HG03520 (cell line): ENCODE measurements around the gene BRMS1.
A peak's percentile ranks its signal among the peaks of the same experiment; 100 is the strongest.

Experiments
- ATAC-seq: cut with Tn5 transposase; IDR thresholded peaks from one replicate; pipeline ENCODE4 v1.9.1; 2021; ENCODE audit warnings: mild to moderate bottlenecking, moderate library complexity; ENCODE audit not compliant: unreplicated experiment

Gene BRMS1

GRCh38 chr11:66338276-66339161 lies 6.4 kb downstream of the BRMS1 start:
- ATAC-seq, result no peak

- ATAC-seq, result no peak
Measured at GRCh38 chr11:66337103-66337899, 7.6 kb downstream of the BRMS1 start.

GRCh38 chr11:66336234-66337102 lies 8.4 kb downstream of the BRMS1 start, which contains the start of gene RIN1:
RIN1 (minus strand) TSS chr11:66336434; CDS start chr11:66336402, 32 bp downstream.
- peak; percentile 60 for ATAC-seq

GRCh38 chr11:66335531-66336233 lies 9.2 kb downstream of the BRMS1 start:
- ATAC-seq, result no peak

- ATAC-seq, result no peak
Measured at GRCh38 chr11:66334605-66335442, 10.1 kb downstream of the BRMS1 start.

- ATAC-seq, result no peak
Measured at GRCh38 chr11:66333896-66334604, 10.9 kb downstream of the BRMS1 start.

- ATAC-seq, result no peak
Measured at GRCh38 chr11:66333220-66333877, 11.6 kb downstream of the BRMS1 start.

GRCh38 chr11:66332371-66333219 lies 12.3 kb downstream of the BRMS1 start:
- no peak for ATAC-seq

GRCh38 chr11:66331542-66332370 lies 13.1 kb downstream of the BRMS1 start:
- no peak for ATAC-seq

GRCh38 chr11:66330931-66331330 lies 14.0 kb downstream of the BRMS1 start:
- ATAC-seq, result no peak

GRCh38 chr11:66329165-66329673 lies 15.7 kb downstream of the BRMS1 start:
- ATAC-seq, result no peak

GRCh38 chr11:66328302-66329144 lies 16.4 kb downstream of the BRMS1 start:
- ATAC-seq, result no peak

GRCh38 chr11:66328031-66328301 lies 16.9 kb downstream of the BRMS1 start:
- no peak for ATAC-seq

- ATAC-seq, result no peak
Measured at GRCh38 chr11:66327171-66328030, 17.5 kb downstream of the BRMS1 start.
